H9 (cell line): Measurements from ENCODE around the gene CCDC157. TPM values are rescaled to one million over a fixed set of nuclear protein-coding genes. Genes with fewer than 3 reads are reported as not detected.

Source experiments
- DNase-seq: peaks from one replicate; pipeline ENCODE4 v3.0.0-alpha.2; 2017
- H2AFZ ChIP-seq: one replicate; pipeline ENCODE4 v1.6.1; 2013; ENCODE audit warnings: mild to moderate bottlenecking, low read length, control low read depth, moderate library complexity
- H2AK5ac ChIP-seq: 2 replicates; pipeline ENCODE4 v1.6.1; 2013; ENCODE audit warnings: low read length, control low read depth, mixed read lengths; ENCODE audit not compliant: insufficient read length
- H2BK120ac ChIP-seq: one replicate; pipeline ENCODE4 v1.6.1; 2013; ENCODE audit warnings: low read depth, mild to moderate bottlenecking, low read length, control low read depth, inconsistent platforms; ENCODE audit not compliant: poor library complexity, severe bottlenecking
- H2BK12ac ChIP-seq: 2 replicates; pipeline ENCODE4 v1.6.1; 2013; ENCODE audit warnings: low read length, control low read depth, mixed read lengths, low read depth; ENCODE audit not compliant: insufficient read length
- H2BK15ac ChIP-seq: 2 replicates; pipeline ENCODE4 v1.6.1; 2013; ENCODE audit warnings: low read depth, low read length, control low read depth
- H2BK20ac ChIP-seq: one replicate; pipeline ENCODE4 v1.6.1; 2013; ENCODE audit warnings: low read depth, mild to moderate bottlenecking, low read length, control low read depth, inconsistent platforms; ENCODE audit not compliant: poor library complexity, severe bottlenecking
- H2BK5ac ChIP-seq: 2 replicates; pipeline ENCODE4 v1.6.1; 2013; ENCODE audit warnings: low read length, control low read depth, mixed read lengths; ENCODE audit not compliant: insufficient read length
- H3K14ac ChIP-seq: 2 replicates; pipeline ENCODE4 v1.6.1; 2013; ENCODE audit warnings: low read length, control low read depth; ENCODE audit not compliant: insufficient read depth
- H3K18ac ChIP-seq: 2 replicates; pipeline ENCODE4 v1.6.1; 2013; ENCODE audit warnings: low read depth, mild to moderate bottlenecking, mixed read lengths, low read length, control low read depth; ENCODE audit not compliant: insufficient read length
- H3K23ac ChIP-seq: 2 replicates; pipeline ENCODE4 v1.6.1; 2013; ENCODE audit warnings: low read length, control low read depth, mixed read lengths, low read depth; ENCODE audit not compliant: insufficient read length
- H3K23me2 ChIP-seq: 2 replicates; pipeline ENCODE4 v1.6.1; 2013; ENCODE audit warnings: low read depth, mild to moderate bottlenecking, mixed read lengths, low read length, control low read depth; ENCODE audit not compliant: insufficient read length, poor library complexity, severe bottlenecking
- H3K27ac ChIP-seq: 2 replicates; pipeline ENCODE4 v1.5.1; 2013; ENCODE audit warnings: low read length, control low read depth, mixed read lengths, low read depth; ENCODE audit not compliant: insufficient read length
- H3K27me3 ChIP-seq: 2 replicates; pipeline ENCODE4 v1.6.1; 2013; ENCODE audit warnings: low read length, control low read depth, inconsistent platforms; ENCODE audit not compliant: insufficient read depth
- H3K4ac ChIP-seq: 2 replicates; pipeline ENCODE4 v1.6.1; 2013; ENCODE audit warnings: low read depth, mild to moderate bottlenecking, control low read depth, inconsistent platforms, low read length, moderate library complexity
- H3K4me1 ChIP-seq: 2 replicates; pipeline ENCODE4 v1.6.1; 2013; ENCODE audit warnings: low read length, control low read depth, inconsistent platforms; ENCODE audit not compliant: insufficient read depth
- H3K4me2 ChIP-seq: 2 replicates; pipeline ENCODE4 v1.6.1; 2013; ENCODE audit warnings: low read length, control low read depth, mixed read lengths; ENCODE audit not compliant: insufficient read length, insufficient read depth
- H3K56ac ChIP-seq: 2 replicates; pipeline ENCODE4 v1.6.1; 2013; ENCODE audit warnings: low read depth, mild to moderate bottlenecking, mixed read lengths, low read length, control low read depth; ENCODE audit not compliant: insufficient read length
- H3K79me1 ChIP-seq: 2 replicates; pipeline ENCODE4 v1.6.1; 2013; ENCODE audit warnings: low read depth, mild to moderate bottlenecking, moderate library complexity, low read length, control low read depth, inconsistent platforms; ENCODE audit not compliant: insufficient read depth, poor library complexity, severe bottlenecking
- H3K79me2 ChIP-seq: 2 replicates; pipeline ENCODE4 v1.6.1; 2013; ENCODE audit warnings: low read length, control low read depth, inconsistent platforms; ENCODE audit not compliant: insufficient read depth
- H3K9ac ChIP-seq: 2 replicates; pipeline ENCODE4 v1.6.1; 2013; ENCODE audit warnings: low read length, control low read depth, mixed read lengths; ENCODE audit not compliant: insufficient read length; ENCODE audit errors: extremely low read depth
- H3K9me3 ChIP-seq: one replicate; pipeline ENCODE4 v1.6.1; 2013; ENCODE audit warnings: low read depth, low read length, inconsistent platforms; ENCODE audit not compliant: control insufficient read depth
- H3T11ph ChIP-seq: one replicate; pipeline ENCODE4 v1.6.1; 2013; ENCODE audit warnings: mild to moderate bottlenecking, low read length, control low read depth, inconsistent platforms
- H4K20me1 ChIP-seq: one replicate; pipeline ENCODE4 v1.6.1; 2013; ENCODE audit not compliant: control insufficient read depth, insufficient read length, insufficient read depth
- H4K5ac ChIP-seq: 2 replicates; pipeline ENCODE4 v1.6.1; 2013; ENCODE audit warnings: low read depth, mild to moderate bottlenecking, mixed read lengths, low read length, control low read depth; ENCODE audit not compliant: insufficient read length
- H4K8ac ChIP-seq: replicated peaks from 2 replicates; pipeline ENCODE4 v1.6.1; 2013; ENCODE audit warnings: low read length, control low read depth, mixed read lengths, low read depth; ENCODE audit not compliant: insufficient read length
- H4K91ac ChIP-seq: 2 replicates; pipeline ENCODE4 v1.6.1; 2013; ENCODE audit warnings: low read depth, mild to moderate bottlenecking, moderate library complexity, mixed read lengths, low read length, control low read depth; ENCODE audit not compliant: insufficient read length
- H3K27ac Mint-ChIP-seq, 3 experiments: 2 replicates in 2 of 3; 3 replicates in 1 of 3; pipeline ENCODE4 v1.8.0; 2020 to 2021; ENCODE audit warnings: mixed read lengths in 3 of 3, mild to moderate bottlenecking in 1 of 3, moderate library complexity in 1 of 3
- H3K27me3 Mint-ChIP-seq: 2 replicates; pipeline ENCODE4 v1.8.0; 2021; ENCODE audit warnings: low read depth, mild to moderate bottlenecking, moderate library complexity, mixed read lengths
- H3K36me3 Mint-ChIP-seq, 3 experiments: 2 replicates in 2 of 3; 3 replicates in 1 of 3; pipeline ENCODE4 v1.8.0; 2020 to 2021; ENCODE audit warnings: low read depth in 3 of 3, mixed read lengths in 3 of 3; ENCODE audit not compliant: insufficient read depth in 1 of 3
- H3K4me1 Mint-ChIP-seq, 2 experiments: 2 replicates each; pipeline ENCODE4 v1.8.0; 2020; ENCODE audit warnings: mixed read lengths in 2 of 2
- H3K4me3 Mint-ChIP-seq, 2 experiments: 2 replicates in 1 of 2; 3 replicates in 1 of 2; pipeline ENCODE4 v1.8.0; 2020 to 2021; ENCODE audit warnings: mild to moderate bottlenecking in 2 of 2, mixed read lengths in 2 of 2, moderate library complexity in 1 of 2
- H3K9me3 Mint-ChIP-seq, 2 experiments: 2 replicates in 1 of 2; 3 replicates in 1 of 2; pipeline ENCODE4 v1.8.0; 2020; ENCODE audit warnings: mild to moderate bottlenecking in 2 of 2, mixed read lengths in 2 of 2, moderate library complexity in 1 of 2
- CTCF ChIP-seq: fragments of 200-600 bp; sonication (generic); conservative IDR thresholded peaks from 3 replicates; pipeline ENCODE4 v1.8.0; 2021; ENCODE audit warnings: antibody characterized with exemption, mild to moderate bottlenecking
- WGBS: extraction: QIAGEN DNeasy Blood & Tissue Kit; methylation state at CpG from one replicate; pipeline ENCODE4 v1.1.7; 2013; ENCODE audit warnings: missing lambda C conversion rate, low lambda C conversion rate, mixed read lengths; ENCODE audit not compliant: insufficient read length; ENCODE audit errors: extremely low coverage; 5-methylcytosine and 5-hydroxymethylcytosine counted together
- total RNA-seq: library from RNA; stranded (reverse); gene quantifications from 2 replicates; pipeline ENCODE4 v1.2.1, GENCODE V29; 2021

Gene CCDC157
- total RNA-seq, 1 experiment from 2014 or later = 4.3 TPM

GRCh38 chr22:30335236-30335635, 21.6 kb upstream of the CCDC157 start:
- Histone ChIP-seq H4K5ac (no peak overlapping the region), H3K14ac (no peak overlapping the region), H3K79me1 (no peaks in the 10 kb centered on the region), H2AK5ac (no peak overlapping the region), H2BK12ac (no peak overlapping the region), H3K23ac (no peak overlapping the region), H2AFZ (no peak overlapping the region), H3K4ac (no peak overlapping the region), H3K23me2 (no peaks in the 10 kb centered on the region), H3K27me3 (no peaks in the 10 kb centered on the region), H3K27ac (no peak overlapping the region), H2BK5ac (no peak overlapping the region), H2BK120ac (no peak overlapping the region), H3K4me2 (no peak overlapping the region), H2BK20ac (no peak overlapping the region), H4K8ac (no peak overlapping the region), H2BK15ac (no peak overlapping the region), H3K9ac (no peak overlapping the region), H3K9me3 (no peaks in the 10 kb centered on the region), H3K56ac (no peak overlapping the region), H3T11ph (no peak overlapping the region), H4K20me1 (no peaks in the 10 kb centered on the region), H3K4me1 (no peaks in the 10 kb centered on the region), H3K18ac (no peak overlapping the region), H4K91ac (no peak overlapping the region), H3K79me2 (0 out of 2 replicates have a peak, but pooled peaks cover 2% of the 10 kb centered on the region)
- Mint-ChIP-seq H3K4me3 (no peak overlapping the region), H3K27ac (no peak overlapping the region), H3K9me3 (no peaks in the 10 kb centered on the region), H3K4me1 (no peaks in the 10 kb centered on the region), H3K36me3 (peaks cover 57 to 93% (median 83%) of the 10 kb centered on the region in 3 experiments), H3K27me3 (no peaks in the 10 kb centered on the region)
- DNase-seq = no peak
- WGBS = no CpG with 5 or more reads among the region's 1 CpG
- TF ChIP-seq CTCF = no peak
